Endothelial cell of umbilical vein (primary cell): ENCODE measurements around the gene CDKN2B-AS1. TPM values are rescaled to one million over a fixed set of nuclear protein-coding genes. Genes with fewer than 3 reads are reported as not detected.

Experiments
- BruUV-seq: library from RNA; stranded (reverse); fragments of 400-500 nt; replicated peaks from 2 replicates; lab custom pipeline; 2021; lab: Mats Ljungman, UMichigan
- CTCF ChIA-PET: fragments of 300-600, 350-600 bp; sonication (Branson Sonifier 250); formaldehyde crosslinking; loops from one replicate; lab custom pipeline; 2021; ENCODE audit warnings: antibody characterized with exemption, inconsistent platforms; lab: Charles Lee
- POLR2A ChIA-PET: fragments of 300-600, 350-600 bp; sonication (Branson Sonifier 250); formaldehyde crosslinking; loops from one replicate; lab custom pipeline; 2021; ENCODE audit warnings: antibody characterized with exemption, inconsistent platforms; lab: Charles Lee
- DNase-seq: peaks from one replicate; pipeline ENCODE4 v3.0.0-alpha.2; 2011; ENCODE audit warnings: low read depth, low spot score
- FAIRE-seq: peaks from 2 replicates; lab custom pipeline; 2011; peaks lifted over from hg19 to GRCh38; lab: Jason Lieb, UNC
- H2AFZ ChIP-seq: 2 replicates; pipeline ENCODE4 v1.6.0; 2012; ENCODE audit warnings: low read depth, low read length, control low read depth, inconsistent platforms
- H3K27ac ChIP-seq: 2 replicates; pipeline ENCODE4 v1.5.1; 2011; ENCODE audit warnings: low read depth, mild to moderate bottlenecking, control low read depth, low read length, moderate library complexity; ENCODE audit not compliant: insufficient read depth
- H3K27me3 ChIP-seq, 2 experiments: 2 replicates each; pipeline versions ENCODE4 v1.6.0 to v1.6.1; 2011; ENCODE audit warnings: low read length in 2 of 2, mixed read lengths in 1 of 2; ENCODE audit not compliant: control insufficient read depth in 2 of 2, insufficient read depth in 2 of 2
- H3K36me3 ChIP-seq, 2 experiments: 2 replicates in 1 of 2; 3 replicates in 1 of 2; pipeline ENCODE4 v1.5.1; 2011; ENCODE audit warnings: low read length in 2 of 2, mild to moderate bottlenecking in 1 of 2, moderate library complexity in 1 of 2; ENCODE audit not compliant: control insufficient read depth in 2 of 2, insufficient read depth in 2 of 2; ENCODE audit errors: extremely low read depth in 1 of 2
- H3K4me1 ChIP-seq: 3 replicates; pipeline ENCODE4 v1.5.1; 2011; ENCODE audit warnings: mild to moderate bottlenecking, low read length; ENCODE audit not compliant: control insufficient read depth, insufficient read depth; ENCODE audit errors: extremely low read depth
- H3K4me2 ChIP-seq: 2 replicates; pipeline ENCODE4 v1.6.1; 2011; ENCODE audit warnings: low read length, control low read depth, mixed read lengths; ENCODE audit not compliant: insufficient read depth
- H3K4me3 ChIP-seq, 3 experiments: fragments of 200-600 bp in 1 of 3; sonication (generic), shearing (Covaris generic) in 1 of 3; replicated peaks in 1 of 3; 2 replicates each; pipeline ENCODE4 v1.5.1; 2011 to 2016; ENCODE audit warnings: control low read depth in 3 of 3, low read length in 3 of 3, mild to moderate bottlenecking in 2 of 3, inconsistent platforms in 1 of 3, low read depth in 1 of 3, moderate library complexity in 1 of 3; ENCODE audit not compliant: insufficient read depth in 1 of 3
- H3K79me2 ChIP-seq: 2 replicates; pipeline ENCODE4 v1.6.0; 2012; ENCODE audit warnings: low read length, inconsistent platforms; ENCODE audit not compliant: control insufficient read depth, insufficient read depth
- H3K9ac ChIP-seq: replicated peaks from 2 replicates; pipeline ENCODE3; 2011; ENCODE audit warnings: low read length, control low read depth; ENCODE audit not compliant: insufficient read depth; ENCODE audit errors: extremely low read depth
- H3K9me1 ChIP-seq: replicated peaks from 3 replicates; pipeline ENCODE4 v1.6.0; 2011; ENCODE audit warnings: mild to moderate bottlenecking, low read length; ENCODE audit not compliant: control insufficient read depth, insufficient read depth; ENCODE audit errors: extremely low read depth
- H3K9me3 ChIP-seq: replicated peaks from 2 replicates; pipeline ENCODE4 v1.5.1; 2012; ENCODE audit warnings: low read length, inconsistent platforms; ENCODE audit not compliant: control insufficient read depth, insufficient read depth
- H4K20me1 ChIP-seq: replicated peaks from 2 replicates; pipeline ENCODE3; 2011; ENCODE audit warnings: mild to moderate bottlenecking, low read length; ENCODE audit not compliant: control insufficient read depth, insufficient read depth; ENCODE audit errors: extremely low read depth
- EZH2 ChIP-seq: IDR thresholded peaks from 2 replicates; pipeline ENCODE4 v1.6.1; 2012; ENCODE audit warnings: borderline replicate concordance, low read depth, mild to moderate bottlenecking, moderate library complexity, low read length, inconsistent platforms; ENCODE audit not compliant: severe bottlenecking
- FOS ChIP-seq: IDR thresholded peaks from 2 replicates; pipeline ENCODE4 v1.6.1; 2011; ENCODE audit warnings: mild to moderate bottlenecking, low read length, moderate library complexity, borderline replicate concordance; ENCODE audit not compliant: insufficient read depth
- GATA2 ChIP-seq: IDR thresholded peaks from 2 replicates; pipeline ENCODE4 v1.7.0; 2011; ENCODE audit warnings: low read depth, mild to moderate bottlenecking, moderate library complexity, mixed read lengths, low read length; ENCODE audit not compliant: insufficient read length, insufficient read depth
- JUN ChIP-seq: IDR thresholded peaks from 2 replicates; pipeline ENCODE4 v1.6.1; 2011; ENCODE audit warnings: borderline replicate concordance, low read depth; ENCODE audit not compliant: insufficient read length, insufficient read depth
- MAX ChIP-seq: IDR thresholded peaks from 2 replicates; pipeline ENCODE4 v1.6.1; 2011; ENCODE audit not compliant: insufficient read depth, insufficient read length
- MYC ChIP-seq: IDR thresholded peaks from one replicate; pipeline ENCODE4 v1.6.1; 2011; ENCODE audit warnings: mild to moderate bottlenecking, low read depth, low read length
- POLR2A ChIP-seq: IDR thresholded peaks from 2 replicates; pipeline ENCODE4 v1.6.1; 2012; ENCODE audit warnings: low read depth, mild to moderate bottlenecking, control low read depth, low read length
- POLR2AphosphoS5 ChIP-seq: IDR thresholded peaks from 2 replicates; pipeline ENCODE4 v1.6.1; 2012; ENCODE audit warnings: low read depth, mild to moderate bottlenecking, control low read depth, low read length, moderate library complexity; ENCODE audit not compliant: insufficient read depth
- dilution Hi-C: fragments of 300-500 bp; cut with MboI; formaldehyde crosslinking; loops from one replicate; pipeline ENCODE4 v1.15.0; 2019; ENCODE audit warnings: low sequenced_read_pairs; ENCODE audit not compliant: extremely low pct_ligation_motif_present
- intact Hi-C: fragments of 100-400 bp; cut with micrococcal nuclease; formaldehyde crosslinking; loops from one replicate; pipeline ENCODE4 v1.10.0; 2022
- polyA plus RNA-seq, 4 experiments: library from polyadenylated mRNA; depleted of rRNA in 3 of 4; stranded (reverse) in 3 of 4; unstranded in 1 of 4; fragments of >200 nt; gene quantifications; 2 replicates each; pipeline versions ENCODE4 v1.2.1 to v1.2.3, GENCODE V29; 2011 to 2012; ENCODE audit warnings: missing spikeins in 1 of 4
- total RNA-seq: library from RNA; stranded (reverse); gene quantifications from 2 replicates; pipeline ENCODE4 v1.2.3, GENCODE V29; 2021
- TF ChIP-seq, protein P1 (sequence below), 2 donors: IDR thresholded peaks; 1 replicate in 1 of 2; 2 replicates in 1 of 2; pipeline ENCODE4 v1.5.1; 2011; ENCODE audit warnings: low read length in 2 of 2, mild to moderate bottlenecking in 2 of 2, moderate library complexity in 2 of 2, control low read depth in 1 of 2, inconsistent platforms in 1 of 2, low read depth in 1 of 2; ENCODE audit not compliant: insufficient read depth in 1 of 2; ENCODE audit errors: extremely low read depth in 1 of 2

The CDKN2B-AS1 gene
- total and polyA plus RNA-seq, 2 donors (not counting 3 experiments of a cell fraction or from before 2014, with no cell fraction given), result 0.44 to 1.9 TPM

DNA sequence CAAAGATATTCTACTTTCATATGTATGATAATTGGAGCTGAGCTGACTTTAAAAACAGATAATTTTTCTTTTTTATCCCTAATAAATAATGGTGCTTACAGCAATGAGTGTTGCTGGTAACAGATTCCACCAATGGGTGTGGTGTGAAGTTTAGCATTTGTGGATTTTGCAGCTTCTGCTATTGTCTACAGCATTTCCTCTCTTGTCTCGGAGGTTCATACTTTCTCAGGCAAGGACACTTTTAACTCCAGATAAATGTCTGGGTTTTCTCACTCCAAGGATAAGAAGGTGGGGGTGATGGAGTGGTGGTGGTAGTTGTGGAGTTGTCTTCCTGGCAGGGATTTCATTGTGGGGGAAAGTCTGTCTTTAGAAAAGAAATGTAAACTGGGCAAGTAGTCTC, 134.5 kb downstream of the CDKN2B-AS1 start:
- Histone ChIP-seq H2AFZ (no peak overlapping the region), H3K4me1 (peaks cover 26% of the 10 kb centered on the region), H3K36me3 (no peaks in the 10 kb centered on the region), H3K79me2 (no peaks in the 10 kb centered on the region), H3K4me3 (no peak overlapping the region), H3K9ac (no peak overlapping the region), H3K9me3 (no peaks in the 10 kb centered on the region), H3K9me1 (no peaks in the 10 kb centered on the region), H3K27me3 (no peaks in the 10 kb centered on the region), H4K20me1 (no peaks in the 10 kb centered on the region), H3K27ac (peak overlapping the region; percentile 17), H3K4me2 (peak overlapping the region; percentile 33)
- no peak for FAIRE-seq
- no TSS peak for BruUV-seq
- dilution Hi-C loops (no loop called here), intact Hi-C loops (no loop called here)
- TF ChIP-seq MAX (no peak), FOS (no peak), EZH2 (no peak), POLR2A (no peak), JUN (no peak), MYC (no peak), POLR2AphosphoS5 (no peak), GATA2 (no peak)
- TF ChIP-seq, protein P1, sequence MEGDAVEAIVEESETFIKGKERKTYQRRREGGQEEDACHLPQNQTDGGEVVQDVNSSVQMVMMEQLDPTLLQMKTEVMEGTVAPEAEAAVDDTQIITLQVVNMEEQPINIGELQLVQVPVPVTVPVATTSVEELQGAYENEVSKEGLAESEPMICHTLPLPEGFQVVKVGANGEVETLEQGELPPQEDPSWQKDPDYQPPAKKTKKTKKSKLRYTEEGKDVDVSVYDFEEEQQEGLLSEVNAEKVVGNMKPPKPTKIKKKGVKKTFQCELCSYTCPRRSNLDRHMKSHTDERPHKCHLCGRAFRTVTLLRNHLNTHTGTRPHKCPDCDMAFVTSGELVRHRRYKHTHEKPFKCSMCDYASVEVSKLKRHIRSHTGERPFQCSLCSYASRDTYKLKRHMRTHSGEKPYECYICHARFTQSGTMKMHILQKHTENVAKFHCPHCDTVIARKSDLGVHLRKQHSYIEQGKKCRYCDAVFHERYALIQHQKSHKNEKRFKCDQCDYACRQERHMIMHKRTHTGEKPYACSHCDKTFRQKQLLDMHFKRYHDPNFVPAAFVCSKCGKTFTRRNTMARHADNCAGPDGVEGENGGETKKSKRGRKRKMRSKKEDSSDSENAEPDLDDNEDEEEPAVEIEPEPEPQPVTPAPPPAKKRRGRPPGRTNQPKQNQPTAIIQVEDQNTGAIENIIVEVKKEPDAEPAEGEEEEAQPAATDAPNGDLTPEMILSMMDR (IDR thresholded peaks at IDR 0.05; ENCODE audit: extremely low read depth in 1 of 2, insufficient read depth in 1 of 2, low read depth in 1 of 2, low read length in 2 of 2), result no peak
- no peak for DNase-seq
- ChIA-PET POLR2A (no interaction called here), CTCF (interaction anchor here (1.0 to 2.3 kb wide), 5 partner anchors 8 to 38 kb away, joined by 3 to 11 read pairs (median 3); no protein-coding TSS in a partner anchor)
